Upper lobe of right lung (tissue), 1 donor: ENCODE results near the gene SYDE1. TPM values are rescaled to one million over a fixed set of nuclear protein-coding genes. Genes with fewer than 3 reads are reported as not detected.

ENCODE experiments used
- ATAC-seq: fragments of 200-7000 bp; cut with Tn5 transposase; one replicate; pipeline ENCODE4 v1.9.1; 2020; ENCODE audit warnings: mild to moderate bottlenecking, moderate library complexity
- DNase-seq: peaks from one replicate; pipeline ENCODE4 v3.0.0-alpha.2; 2020
- H3K27ac ChIP-seq: fragments of 200-600 bp; one replicate; pipeline ENCODE4 v1.8.0; 2022
- H3K27me3 ChIP-seq: fragments of 200-600 bp; one replicate; pipeline ENCODE4 v1.8.0; 2022; ENCODE audit warnings: mild to moderate bottlenecking
- H3K36me3 ChIP-seq: fragments of 200-600 bp; one replicate; pipeline ENCODE4 v1.8.0; 2022
- H3K4me1 ChIP-seq: fragments of 200-600 bp; one replicate; pipeline ENCODE4 v1.8.0; 2022
- H3K4me3 ChIP-seq: fragments of 200-600 bp; one replicate; pipeline ENCODE4 v1.8.0; 2022; ENCODE audit warnings: mild to moderate bottlenecking
- H3K9me3 ChIP-seq: fragments of 200-600 bp; one replicate; pipeline ENCODE4 v1.8.0; 2022
- intact Hi-C: fragments of 100-400 bp; cut with DNase I; formaldehyde crosslinking; loops from one replicate; pipeline ENCODE4 v1.11.0; 2022
- total RNA-seq: library from RNA; stranded (reverse); fragmentation: NEBNext Ultra II Directional; extraction: Animal tissue kit (Norgen Biotek cat#: 25700); gene quantifications from one replicate; pipeline ENCODE4 v1.2.1, GENCODE V29; 2021
- TF ChIP-seq, protein P1 (sequence below): fragments of 200-600 bp; IDR thresholded peaks from one replicate; pipeline ENCODE4 v1.8.0; 2022; ENCODE audit warnings: antibody characterized with exemption
- donor health status: DM: no; HTN: yes; CAD: no; lungs with severe emphysema.

Gene SYDE1
- total RNA-seq, 1 donor from 2014 or later = 25.8 TPM

DNA sequence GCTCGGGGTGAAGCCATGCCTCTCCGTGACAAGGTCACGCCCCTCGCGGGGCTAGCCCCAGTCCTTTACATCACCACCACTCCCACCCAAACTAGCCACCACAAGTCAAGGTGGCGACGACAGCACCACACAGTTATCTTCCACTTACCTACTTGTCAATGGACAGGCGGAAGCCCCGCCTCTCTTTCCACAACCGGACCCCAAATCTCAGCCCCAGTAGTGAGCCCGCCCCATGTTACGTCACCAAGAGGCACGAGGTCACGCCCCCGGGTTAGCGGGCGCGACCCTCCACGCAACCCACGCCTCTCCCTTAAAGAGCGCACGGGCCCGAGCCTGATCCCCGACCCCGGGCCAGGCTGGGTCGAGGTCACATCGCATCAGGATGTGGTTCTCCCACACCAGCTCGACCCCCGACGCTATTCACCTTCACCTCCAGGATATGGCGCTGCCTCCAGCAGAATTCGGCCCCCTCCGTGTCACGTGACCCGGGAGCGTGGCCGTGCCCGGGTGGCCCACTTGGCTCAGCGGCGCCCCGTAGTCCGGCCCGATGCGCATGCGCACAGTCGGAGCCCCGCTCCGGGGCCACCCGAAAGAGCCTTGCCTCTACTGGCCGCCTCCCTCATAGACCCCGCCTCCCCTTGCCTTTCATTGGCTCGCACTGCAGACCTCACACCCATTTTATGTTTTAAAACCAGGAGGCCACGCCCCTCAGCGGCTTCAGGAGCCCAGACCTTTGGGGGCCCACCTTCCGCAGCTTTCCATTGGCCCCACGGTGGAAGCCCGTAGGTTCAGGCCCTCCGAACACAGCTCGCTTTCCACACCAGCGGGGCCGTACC lies 18.2 kb downstream of the SYDE1 start:
- peaks cover 20% of the 10 kb centered on the region for H3K36me3 ChIP-seq
- TF ChIP-seq, protein P1, sequence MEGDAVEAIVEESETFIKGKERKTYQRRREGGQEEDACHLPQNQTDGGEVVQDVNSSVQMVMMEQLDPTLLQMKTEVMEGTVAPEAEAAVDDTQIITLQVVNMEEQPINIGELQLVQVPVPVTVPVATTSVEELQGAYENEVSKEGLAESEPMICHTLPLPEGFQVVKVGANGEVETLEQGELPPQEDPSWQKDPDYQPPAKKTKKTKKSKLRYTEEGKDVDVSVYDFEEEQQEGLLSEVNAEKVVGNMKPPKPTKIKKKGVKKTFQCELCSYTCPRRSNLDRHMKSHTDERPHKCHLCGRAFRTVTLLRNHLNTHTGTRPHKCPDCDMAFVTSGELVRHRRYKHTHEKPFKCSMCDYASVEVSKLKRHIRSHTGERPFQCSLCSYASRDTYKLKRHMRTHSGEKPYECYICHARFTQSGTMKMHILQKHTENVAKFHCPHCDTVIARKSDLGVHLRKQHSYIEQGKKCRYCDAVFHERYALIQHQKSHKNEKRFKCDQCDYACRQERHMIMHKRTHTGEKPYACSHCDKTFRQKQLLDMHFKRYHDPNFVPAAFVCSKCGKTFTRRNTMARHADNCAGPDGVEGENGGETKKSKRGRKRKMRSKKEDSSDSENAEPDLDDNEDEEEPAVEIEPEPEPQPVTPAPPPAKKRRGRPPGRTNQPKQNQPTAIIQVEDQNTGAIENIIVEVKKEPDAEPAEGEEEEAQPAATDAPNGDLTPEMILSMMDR = peak; percentile 20
- ATAC-seq = peak; percentile 96
- peak; percentile 99 for DNase-seq
- peak overlapping the region; percentile 91 for H3K27ac ChIP-seq
- no peaks in the 10 kb centered on the region for H3K27me3 ChIP-seq
- H3K4me1 ChIP-seq = peaks cover 10% of the 10 kb centered on the region
- no peaks in the 10 kb centered on the region for H3K9me3 ChIP-seq
- intact Hi-C loops = no loop called here
- peak overlapping the region; percentile 85 for H3K4me3 ChIP-seq

DNA sequence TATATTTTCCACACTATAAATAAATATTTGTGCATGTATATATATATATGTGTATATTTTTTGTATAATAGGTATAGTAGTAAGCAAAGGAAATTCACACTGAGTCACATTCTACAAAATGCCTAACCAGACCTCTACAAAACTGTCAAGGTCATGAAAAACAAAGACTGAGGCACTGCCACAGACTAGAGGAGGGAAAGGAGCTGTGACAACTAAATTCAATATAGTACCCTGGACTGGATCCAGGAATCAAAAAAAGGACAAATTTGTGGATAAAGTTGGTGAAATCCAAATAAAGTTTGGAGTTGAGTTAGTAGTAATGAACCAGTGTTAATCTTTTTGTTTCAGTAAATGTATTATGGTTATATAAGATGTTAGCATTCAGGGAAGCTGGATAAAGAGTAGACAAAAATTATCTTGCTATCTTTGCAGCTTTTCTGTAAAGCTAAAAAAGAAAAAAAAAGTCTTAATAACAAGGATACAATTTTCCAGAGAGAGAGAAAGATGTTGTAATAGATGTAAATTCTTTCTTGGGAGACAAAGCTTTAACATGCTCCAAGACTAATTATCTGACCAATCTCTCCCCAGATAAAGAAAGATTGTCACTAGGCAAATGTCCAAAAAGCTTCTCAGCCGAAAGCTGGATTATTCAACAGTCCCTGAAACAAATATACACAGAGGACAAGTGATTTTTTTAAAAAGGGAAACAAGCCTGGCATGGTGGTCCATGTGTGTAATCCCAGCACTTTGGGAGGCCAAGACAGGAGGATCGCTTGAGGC lies 19.1 kb downstream of the SYDE1 start:
- Histone ChIP-seq H3K27ac (peak overlapping the region; percentile 91), H3K36me3 (peaks cover 11% of the 10 kb centered on the region), H3K9me3 (no peaks in the 10 kb centered on the region), H3K4me1 (peaks cover 10% of the 10 kb centered on the region), H3K4me3 (peak overlapping the region; percentile 85), H3K27me3 (no peaks in the 10 kb centered on the region)
- no peak for ATAC-seq
- intact Hi-C loops = no loop called here
- DNase-seq = no peak
- TF ChIP-seq, protein P1 = no peak

DNA sequence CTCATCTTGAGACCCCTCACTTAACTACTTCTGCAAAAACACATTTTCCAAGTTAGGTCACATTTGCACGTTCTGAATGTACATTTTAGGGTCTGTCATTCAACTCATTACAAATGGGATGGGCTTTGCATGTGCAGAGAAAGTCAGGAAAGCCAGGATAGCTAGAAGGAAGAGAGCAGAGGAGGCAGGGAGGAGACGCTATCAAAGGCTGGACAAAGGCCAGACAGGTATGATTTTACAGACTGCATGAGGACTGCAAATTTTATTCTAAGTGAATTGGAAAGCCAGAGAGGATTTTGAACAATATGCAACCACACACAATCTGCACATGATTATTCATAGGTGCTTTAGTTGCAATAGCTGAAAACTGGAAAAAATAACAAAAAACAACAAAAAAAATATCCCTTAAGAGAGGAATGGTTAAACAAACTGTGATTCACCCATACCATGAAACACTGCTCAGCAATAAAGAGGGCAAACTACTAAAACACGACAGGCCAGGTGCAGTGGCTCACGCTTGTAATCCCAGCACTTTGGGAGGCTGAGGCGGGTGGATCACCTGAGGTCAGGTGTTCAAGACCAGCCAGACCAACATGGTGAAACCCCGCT lies 21.1 kb downstream of the SYDE1 start:
- Histone ChIP-seq H3K4me3 (no peak overlapping the region), H3K9me3 (no peaks in the 10 kb centered on the region), H3K27me3 (no peaks in the 10 kb centered on the region), H3K4me1 (peaks cover 10% of the 10 kb centered on the region), H3K36me3 (no peaks in the 10 kb centered on the region), H3K27ac (no peak overlapping the region)
- intact Hi-C loops = no loop called here
- no peak for ATAC-seq
- DNase-seq = no peak
- TF ChIP-seq, protein P1 = no peak

DNA sequence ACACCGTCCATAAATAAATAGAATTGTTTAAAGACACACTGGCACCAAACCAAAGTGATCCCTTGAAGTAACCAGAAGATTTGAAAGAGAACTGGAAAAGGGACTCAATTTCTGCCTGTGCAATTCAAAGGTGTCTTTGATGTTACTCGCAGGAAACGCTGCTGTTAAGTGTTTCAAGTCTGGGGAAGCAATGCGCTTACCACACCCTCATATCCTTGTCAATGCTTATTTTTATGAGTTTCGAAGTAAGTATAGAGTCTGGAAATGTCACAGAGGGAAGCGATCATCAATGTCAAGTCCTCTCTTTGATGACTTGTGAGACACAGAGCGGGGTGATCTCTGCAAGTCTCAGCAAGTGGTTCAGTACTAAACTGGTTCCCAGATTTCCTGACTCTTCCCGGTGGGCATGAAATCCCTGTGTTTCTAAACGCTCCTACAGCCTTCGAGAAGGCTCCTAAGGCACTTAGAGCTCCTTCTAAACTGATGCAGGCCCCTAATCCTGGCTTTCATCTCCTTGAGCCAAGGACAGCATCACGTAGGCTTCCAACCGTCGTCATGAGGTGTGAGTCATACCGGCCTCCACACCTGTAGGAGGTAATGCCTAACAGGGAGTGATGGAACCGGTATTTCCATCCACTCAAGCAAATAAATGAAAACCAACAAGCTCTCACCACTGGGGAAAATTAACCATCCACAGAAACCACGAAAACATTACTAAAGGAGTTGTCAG lies 22.8 kb downstream of the SYDE1 start:
- DNase-seq = no peak
- no peaks in the 10 kb centered on the region for H3K36me3 ChIP-seq
- H3K27me3 ChIP-seq = no peaks in the 10 kb centered on the region
- H3K9me3 ChIP-seq = no peaks in the 10 kb centered on the region
- H3K27ac ChIP-seq = no peak overlapping the region
- TF ChIP-seq, protein P1 = no peak
- H3K4me1 ChIP-seq = no peaks in the 10 kb centered on the region
- H3K4me3 ChIP-seq = no peak overlapping the region
- ATAC-seq = no peak
- intact Hi-C loops = no loop called here

DNA sequence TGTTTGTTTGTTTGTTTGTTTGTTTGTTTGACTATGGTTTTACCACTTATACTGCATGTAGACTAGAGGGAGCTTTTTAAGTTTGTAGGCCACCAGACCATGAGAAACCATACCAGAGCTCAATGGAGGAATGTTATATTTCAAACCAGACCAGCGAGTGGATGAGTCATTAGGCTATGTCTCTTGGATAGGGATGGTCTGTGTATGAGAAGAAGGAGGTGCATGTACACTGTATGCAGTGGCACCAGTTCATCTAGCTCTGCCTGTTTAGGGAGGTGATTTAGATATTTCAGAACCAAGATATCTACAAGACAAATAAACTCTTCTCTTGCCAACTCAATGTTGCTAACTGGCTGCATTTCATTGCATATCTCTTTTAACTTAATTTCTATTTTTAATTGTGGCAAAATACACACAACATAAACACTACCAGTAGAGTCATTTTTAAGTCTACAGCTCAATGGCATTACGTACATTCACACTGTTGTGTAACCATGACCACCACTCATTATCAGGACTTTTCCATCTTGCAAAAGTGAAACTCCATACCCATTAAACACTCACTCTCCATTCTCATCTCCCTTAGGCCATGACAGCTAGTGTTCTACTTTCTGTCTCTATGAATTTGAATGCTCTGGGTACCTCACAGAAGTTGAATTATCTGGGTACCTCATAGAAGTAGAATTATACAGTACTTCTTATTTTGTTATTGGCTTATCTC lies 29.2 kb downstream of the SYDE1 start:
- Histone ChIP-seq H3K4me1 (no peaks in the 10 kb centered on the region), H3K36me3 (no peaks in the 10 kb centered on the region), H3K27ac (no peak overlapping the region), H3K4me3 (no peak overlapping the region), H3K27me3 (no peaks in the 10 kb centered on the region), H3K9me3 (no peaks in the 10 kb centered on the region)
- DNase-seq (no peak), ATAC-seq (no peak)
- intact Hi-C loops = no loop called here
- TF ChIP-seq, protein P1 = no peak
